Lower leg skin (tissue), 4 donors: ENCODE data around the gene ARID1B. TPM values are rescaled to one million over a fixed set of nuclear protein-coding genes. Genes with fewer than 3 reads are reported as not detected.

ENCODE experiments used
- DNase-seq, 2 donors: peaks; one replicate each; pipeline ENCODE4 v3.0.0-alpha.2; 2019; ENCODE audit warnings: low spot score in 2 of 2
- H3K4me3 ChIP-seq: fragments of 200-600 bp; sonication (generic); 2 replicates; pipeline ENCODE4 v1.5.1; 2017; ENCODE audit warnings: mild to moderate bottlenecking, low read depth; ENCODE audit not compliant: poor library complexity, severe bottlenecking
- CTCF ChIP-seq, 3 donors: fragments of 450-650 bp; IDR thresholded peaks; one replicate each; pipeline ENCODE4 v1.5.1; 2016; ENCODE audit warnings: antibody characterized with exemption in 3 of 3, mild to moderate bottlenecking in 3 of 3, moderate library complexity in 2 of 3
- POLR2A ChIP-seq, 2 donors: fragments of 450-650 bp; IDR thresholded peaks; one replicate each; pipeline ENCODE4 v1.6.1; 2016 to 2017; ENCODE audit warnings: antibody characterized with exemption in 2 of 2, mild to moderate bottlenecking in 1 of 2, moderate library complexity in 1 of 2
- WGBS, 2 donors: methylation state at CpG; one replicate each; pipeline ENCODE4 v1.1.5; 2018; 5-methylcytosine and 5-hydroxymethylcytosine counted together
- intact Hi-C: fragments of 100-400 bp; cut with DNase I; formaldehyde crosslinking; loops from one replicate; pipeline ENCODE4 v1.15.0; 2023; ENCODE audit warnings: low total_unique reads
- total RNA-seq, 4 donors: library from RNA; depleted of rRNA; stranded (reverse); fragments of >200 nt; gene quantifications; one replicate each; pipeline ENCODE4 v1.1.0, GENCODE V29; 2016

Gene ARID1B
- total RNA-seq, 4 donors from 2014 or later = 87.3 to 132 (median 102) TPM

- WGBS, 2 donors = 94 to 96% methylated on average over 5 of the region's 5 CpGs
- no peak for DNase-seq
- TF ChIP-seq POLR2A (IDR thresholded peaks at IDR 0.05) (no peak), CTCF (IDR thresholded peaks at IDR 0.05) (no peak)
- intact Hi-C loops = no loop called here
- no peak overlapping the region for H3K4me3 ChIP-seq
Observed at GRCh38 chr6:157110607-157111006, 333.4 kb downstream of the ARID1B start.

GRCh38 chr6:157113389-157113788, 336.2 kb downstream of the ARID1B start:
- H3K4me3 ChIP-seq = no peak overlapping the region
- DNase-seq = no peak
- 90 to 98% methylated on average over 4 of the region's 4 CpGs for WGBS, 2 donors
- TF ChIP-seq CTCF (IDR thresholded peaks at IDR 0.05) (no peak), POLR2A (IDR thresholded peaks at IDR 0.05) (no peak)
- intact Hi-C loops = no loop called here

GRCh38 chr6:157116426-157116825, 339.2 kb downstream of the ARID1B start:
- intact Hi-C loops = no loop called here
- no peak overlapping the region for H3K4me3 ChIP-seq
- no peak for TF ChIP-seq POLR2A (IDR thresholded peaks at IDR 0.05)
- no peak for TF ChIP-seq CTCF (IDR thresholded peaks at IDR 0.05)
- DNase-seq = no peak
- 41 to 59% methylated on average over 3 of the region's 3 CpGs for WGBS, 2 donors

- intact Hi-C loops = no loop called here
- TF ChIP-seq POLR2A (IDR thresholded peaks at IDR 0.05) = no peak
- no peak for TF ChIP-seq CTCF (IDR thresholded peaks at IDR 0.05)
- WGBS, 2 donors = 48 to 52% methylated on average over 6 of the region's 6 CpGs
- no peak for DNase-seq
- no peak overlapping the region for H3K4me3 ChIP-seq
Observed at GRCh38 chr6:157117431-157118095, 340.4 kb downstream of the ARID1B start.

GRCh38 chr6:157119502-157120027, 342.4 kb downstream of the ARID1B start:
- WGBS, 2 donors = 88 to 89% methylated on average over 3 of the region's 3 CpGs

More at GRCh38 chr6:157119502-157120027, 342.4 kb downstream of the ARID1B start:
- no peak for TF ChIP-seq CTCF (IDR thresholded peaks at IDR 0.05)
- TF ChIP-seq POLR2A (IDR thresholded peaks at IDR 0.05) = no peak
- no peak overlapping the region for H3K4me3 ChIP-seq
- DNase-seq = no peak
- intact Hi-C loops = no loop called here
